DMS 273 (cell line): ENCODE measurements around the gene TSFM.

ENCODE experiments used
- DNase-seq: peaks from one replicate; lab custom pipeline; 2025; ENCODE audit not compliant: unreplicated experiment; lab: John Stamatoyannopoulos, UW

The TSFM gene

GRCh38 chr12:57832966-57833365 lies 50.4 kb downstream of the TSFM start:
- peak; percentile 55 for DNase-seq

DNA sequence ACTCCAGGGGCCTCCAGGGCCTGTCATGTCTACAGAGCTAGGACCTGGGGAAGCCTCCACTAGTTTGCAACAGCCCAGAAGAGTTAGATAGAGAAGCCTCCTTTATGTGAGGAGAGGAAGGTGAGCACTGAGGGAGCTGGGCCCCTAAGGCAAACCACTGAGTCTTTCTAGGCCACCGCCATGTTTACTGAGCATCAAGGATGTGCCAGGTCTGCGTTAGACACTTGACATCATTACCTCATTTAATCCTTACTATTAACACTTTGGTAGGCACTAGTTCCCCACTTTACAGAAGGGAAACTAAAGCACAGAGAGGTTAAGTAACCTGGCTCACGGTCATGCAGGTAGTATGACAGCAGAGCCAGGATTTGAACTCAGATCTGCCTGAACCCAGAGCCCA lies 51.1 kb downstream of the TSFM start:
- no peak for DNase-seq

DNA sequence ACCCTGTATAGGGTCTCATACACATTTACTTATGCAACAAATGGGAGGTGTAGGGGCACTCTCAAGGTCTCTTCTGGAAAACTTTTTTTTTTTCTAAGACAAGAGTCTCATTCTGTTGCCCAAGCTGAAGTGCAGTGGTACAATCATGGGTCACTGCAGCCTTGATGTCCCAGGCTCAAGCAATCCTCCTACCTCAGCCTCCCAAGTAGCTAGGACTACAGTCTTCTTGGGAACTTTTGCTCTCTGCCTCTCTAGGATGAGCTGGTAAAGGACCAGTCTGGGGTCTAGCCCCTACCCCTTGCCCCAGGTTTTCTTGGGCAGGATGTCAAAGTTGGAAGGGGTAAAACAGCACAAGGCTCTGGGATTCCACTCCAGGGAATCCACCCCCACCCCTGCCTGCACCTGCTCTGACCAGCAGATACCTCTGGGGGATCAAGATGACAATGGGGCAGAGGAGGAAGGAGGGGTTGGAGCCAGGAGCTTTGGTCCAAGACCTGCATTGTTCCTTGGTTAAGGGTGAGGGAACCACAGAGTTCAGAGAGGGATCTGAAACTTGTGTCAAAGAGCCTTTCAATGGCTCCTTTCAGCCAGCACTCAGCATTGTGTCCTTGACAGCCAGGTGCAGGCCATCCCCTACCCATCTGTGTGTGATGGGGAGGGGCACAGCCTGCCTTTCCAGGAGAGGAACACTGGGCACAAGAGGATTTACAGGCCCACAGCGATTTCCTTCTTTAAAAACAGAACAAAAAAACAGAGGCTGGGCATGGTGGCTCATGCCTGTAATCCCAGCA lies 51.7 kb downstream of the TSFM start:
- no peak for DNase-seq

- DNase-seq, result no peak
Observed at GRCh38 chr12:57835366-57836288, 53.0 kb downstream of the TSFM start.

GRCh38 chr12:57836442-57837375 lies 54.1 kb downstream of the TSFM start:
- DNase-seq, result peak; percentile 66

DNA sequence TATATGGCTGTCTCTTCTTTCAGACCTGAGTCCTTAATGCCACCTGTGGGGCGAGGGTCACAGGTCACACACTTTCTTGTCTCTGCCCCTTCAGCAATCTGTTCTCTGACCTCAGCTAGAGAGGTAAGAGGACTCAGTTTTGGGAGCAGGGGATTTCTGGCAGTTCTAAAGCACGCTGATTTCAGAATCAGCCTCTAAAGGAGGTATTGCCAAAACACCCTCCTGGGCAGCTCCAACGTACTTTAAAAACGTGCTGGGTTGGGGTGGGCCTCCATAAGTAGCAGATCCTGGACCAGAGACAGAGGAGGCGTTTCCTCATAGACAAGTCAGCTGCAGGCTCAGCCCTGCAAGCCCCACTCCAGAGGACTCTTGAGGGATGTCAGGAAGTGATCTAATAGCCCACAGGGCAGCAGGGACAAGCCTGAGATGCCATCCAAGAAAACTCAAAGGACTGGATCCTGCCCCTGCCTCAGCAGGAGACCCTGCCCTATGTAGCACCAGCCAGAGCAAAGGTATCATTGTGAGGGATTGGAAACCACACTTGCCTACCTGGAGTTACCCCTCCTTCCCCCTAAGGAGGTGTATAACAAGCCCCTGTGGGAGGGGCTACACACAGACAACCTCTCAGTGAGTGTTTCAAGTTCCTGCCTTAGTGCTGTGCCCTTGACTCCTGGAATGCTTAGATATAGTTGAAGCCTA lies 55.4 kb downstream of the TSFM start:
- peak; percentile 25 for DNase-seq

GRCh38 chr12:57838594-57839302 lies 56.2 kb downstream of the TSFM start:
- DNase-seq, result no peak

GRCh38 chr12:57839996-57840395 lies 57.4 kb downstream of the TSFM start:
- DNase-seq, result no peak

DNA sequence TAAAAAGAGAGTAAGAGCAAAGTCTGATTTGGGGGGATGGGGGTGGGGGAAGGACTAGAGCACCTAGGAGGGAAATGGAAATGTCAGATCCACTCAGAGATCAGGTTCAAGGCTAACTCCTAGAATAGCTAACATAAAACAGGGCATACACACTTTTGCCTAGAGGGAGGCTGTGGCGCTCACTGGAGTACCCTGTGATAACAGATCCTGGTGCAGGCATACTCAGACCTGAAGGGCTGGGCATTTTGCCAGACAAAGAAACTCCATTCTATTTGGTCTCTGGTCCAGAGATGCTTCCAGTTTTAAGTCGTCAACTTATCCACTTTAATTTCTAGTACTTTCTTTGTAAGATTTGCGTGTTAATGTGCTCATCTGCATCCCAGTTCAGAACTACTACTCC lies 58.1 kb downstream of the TSFM start:
- peak; percentile 68 for DNase-seq

DNA sequence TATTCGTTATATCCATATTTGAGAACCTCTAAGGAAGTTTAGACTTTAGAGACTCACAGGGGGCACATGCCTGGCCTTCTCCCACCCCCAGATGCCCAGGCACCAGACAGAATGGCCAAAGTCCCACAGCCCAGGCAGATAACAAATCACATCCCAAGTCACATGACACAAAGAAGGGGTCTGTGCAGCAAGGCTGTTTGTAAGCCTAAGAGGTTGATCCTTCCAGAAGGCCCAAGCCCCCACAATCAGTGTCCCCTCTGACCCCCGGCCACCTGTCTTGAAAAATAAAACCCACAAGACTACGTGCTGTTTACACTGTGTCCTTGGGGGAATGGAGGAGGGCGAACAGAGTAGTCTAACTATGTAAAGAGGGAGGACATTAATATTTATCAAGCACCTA lies 58.9 kb downstream of the TSFM start:
- no peak for DNase-seq

DNA sequence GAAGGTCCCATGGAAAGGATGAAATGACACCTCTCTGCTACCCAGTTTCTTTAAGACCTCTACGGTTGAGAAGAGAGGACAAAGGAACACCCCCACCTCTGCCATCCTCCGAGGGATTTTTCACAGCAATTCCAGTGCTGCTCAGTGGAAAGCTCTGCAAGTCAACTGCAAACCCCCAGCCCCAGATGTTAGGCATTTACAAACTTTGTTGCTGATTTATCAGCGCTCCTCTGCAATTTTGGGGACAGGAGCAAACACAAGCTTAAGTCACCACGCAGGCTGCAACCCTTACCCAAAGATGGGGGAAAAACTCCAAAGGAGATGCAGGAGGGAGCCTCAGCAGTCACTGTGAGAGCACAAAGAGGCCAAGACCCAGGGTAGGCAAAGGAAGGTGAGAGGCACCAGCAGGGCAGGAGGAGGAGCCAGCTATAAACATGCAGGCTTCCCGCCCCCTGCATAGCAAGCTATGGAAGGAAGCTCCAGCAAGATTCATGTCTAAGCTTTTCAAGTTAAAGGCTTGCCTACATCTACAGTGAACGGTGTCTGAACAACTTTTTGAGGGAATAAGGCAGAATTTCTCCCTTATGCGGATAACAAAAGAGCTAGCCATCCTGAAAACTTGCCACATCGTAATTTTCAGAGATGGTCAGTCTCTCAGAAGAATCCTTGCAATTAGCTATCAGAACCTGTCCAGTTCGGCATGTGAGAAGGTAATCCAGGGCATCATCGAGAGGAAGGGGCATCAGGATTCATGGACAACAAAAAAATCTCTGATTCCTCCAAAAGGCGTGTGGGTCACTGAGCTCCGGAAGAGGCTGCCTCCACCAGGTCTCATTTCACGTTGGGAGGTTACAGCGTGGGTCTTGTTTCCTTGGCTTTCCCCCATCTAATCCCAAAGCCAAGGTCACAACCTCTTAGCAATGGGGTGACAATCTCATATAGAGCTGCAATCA lies 60.0 kb downstream of the TSFM start:
- peak; percentile 48 for DNase-seq

- DNase-seq, result peak; percentile 64
Observed at GRCh38 chr12:57844709-57845477, 62.3 kb downstream of the TSFM start.

DNA sequence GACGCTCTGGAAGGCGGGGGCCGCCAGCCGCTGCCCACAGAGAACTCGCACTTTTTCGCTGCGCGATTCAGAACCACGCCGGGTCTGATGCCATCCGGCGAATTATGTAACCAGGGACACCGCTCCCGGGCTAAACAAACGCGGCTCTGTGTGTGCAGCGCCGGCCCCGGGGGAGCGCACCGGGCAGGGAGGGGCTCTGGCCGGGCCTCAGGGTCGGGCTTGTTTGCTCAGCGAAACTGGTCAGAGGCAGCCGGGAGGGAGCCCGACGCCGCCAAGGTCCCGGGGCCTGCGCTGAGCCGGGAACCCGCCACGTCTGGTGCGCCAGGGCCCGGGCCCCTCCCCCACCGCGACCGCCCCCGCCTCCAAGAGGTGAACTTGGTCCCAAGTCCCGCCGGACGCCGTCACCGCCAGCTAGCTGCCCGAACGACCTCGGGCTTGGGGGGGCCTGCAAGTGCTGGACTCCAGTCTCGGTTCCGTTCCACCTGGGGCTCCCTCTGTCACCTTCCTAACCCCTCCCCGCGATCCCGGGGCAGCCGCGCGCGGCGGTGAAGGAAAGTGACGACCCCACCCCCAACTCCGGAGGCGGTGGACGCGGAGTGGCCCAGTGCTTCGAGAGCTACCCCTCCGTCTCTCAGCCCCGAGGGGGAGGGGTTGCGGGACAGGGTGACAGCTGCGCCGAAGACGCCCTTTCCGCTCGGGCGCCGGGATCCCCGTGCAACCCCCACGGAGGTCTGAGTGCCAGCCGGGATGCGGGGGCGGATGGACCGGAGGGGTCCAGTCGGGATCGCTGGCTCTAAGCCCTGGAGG lies 63.1 kb downstream of the TSFM start:
- peak; percentile 76 for DNase-seq

- peak; percentile 83 for DNase-seq
Observed at GRCh38 chr12:57846285-57846576, 63.6 kb downstream of the TSFM start.

DNA sequence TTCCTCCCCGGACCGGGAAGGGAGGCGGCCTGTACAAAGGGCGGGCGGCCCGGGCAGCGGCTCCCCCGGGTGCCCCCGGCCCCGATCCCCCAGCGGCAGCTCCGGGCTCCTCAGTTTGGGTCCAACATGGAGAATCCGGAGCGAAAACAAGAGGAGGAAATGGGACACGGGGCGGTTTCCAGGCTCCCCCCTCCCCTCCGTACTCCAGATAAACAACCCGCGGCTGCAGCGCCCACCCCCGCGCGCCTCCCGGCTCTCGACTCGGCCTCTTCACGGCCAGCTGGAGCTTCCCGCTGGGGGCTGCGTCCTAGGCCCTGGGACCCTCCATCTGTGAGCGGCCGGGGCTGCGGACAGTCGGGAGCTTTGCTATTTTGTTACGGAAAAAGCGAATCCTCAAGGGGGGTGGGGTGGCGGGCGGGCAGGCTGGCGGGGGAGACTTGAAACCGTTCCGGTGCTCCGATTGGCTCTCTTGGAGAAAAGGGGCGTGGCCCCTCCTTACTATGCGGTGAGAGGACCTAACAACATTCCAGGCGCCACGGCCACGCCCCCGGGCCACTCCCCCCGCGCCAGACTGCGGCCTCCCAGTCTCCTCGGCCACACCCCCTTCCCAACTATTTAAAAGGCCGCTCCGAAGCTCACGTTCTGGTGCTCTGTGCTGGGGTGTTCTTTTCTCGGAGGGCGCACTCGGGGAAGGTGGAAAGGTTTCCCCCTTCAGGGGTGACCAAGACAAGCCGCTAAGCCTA lies 64.2 kb downstream of the TSFM start, which contains the start of gene CTDSP2:
CTDSP2 (minus strand) TSS at position 153 of the 743 bp plus-strand sequence. CDS start 294 bp downstream, outside the sequence.
- DNase-seq, result peak; percentile 98
